ENCODE data around the gene XCL1.

The XCL1 gene

DNA sequence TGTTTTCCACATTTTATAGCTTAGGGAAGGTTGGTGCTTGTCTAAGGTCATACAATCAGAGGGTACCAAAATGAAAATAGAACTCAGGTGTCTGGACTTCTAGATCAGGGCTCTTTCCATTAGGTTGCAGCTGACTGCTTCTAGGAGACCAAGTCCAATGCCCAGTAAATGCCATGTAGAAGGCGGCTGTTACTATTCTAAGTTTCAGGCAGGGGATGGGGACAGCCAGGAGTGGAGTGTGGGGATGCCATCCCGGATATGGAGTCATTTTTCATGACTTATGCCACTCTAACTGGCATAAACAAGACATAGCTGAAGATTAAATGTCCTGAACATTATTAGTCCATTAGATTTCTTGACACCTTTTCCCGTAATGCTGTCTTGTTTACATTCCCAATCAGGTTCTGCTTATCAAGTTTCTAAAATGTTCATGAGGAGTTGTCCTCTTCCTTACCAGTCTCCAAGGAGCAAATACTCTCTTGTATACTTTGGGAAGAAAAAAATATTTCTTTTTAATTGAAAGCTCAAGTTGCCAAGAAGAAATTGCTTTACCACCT lies 31.5 kb downstream of the XCL1 start:
- DNase-seq: no peak

DNA sequence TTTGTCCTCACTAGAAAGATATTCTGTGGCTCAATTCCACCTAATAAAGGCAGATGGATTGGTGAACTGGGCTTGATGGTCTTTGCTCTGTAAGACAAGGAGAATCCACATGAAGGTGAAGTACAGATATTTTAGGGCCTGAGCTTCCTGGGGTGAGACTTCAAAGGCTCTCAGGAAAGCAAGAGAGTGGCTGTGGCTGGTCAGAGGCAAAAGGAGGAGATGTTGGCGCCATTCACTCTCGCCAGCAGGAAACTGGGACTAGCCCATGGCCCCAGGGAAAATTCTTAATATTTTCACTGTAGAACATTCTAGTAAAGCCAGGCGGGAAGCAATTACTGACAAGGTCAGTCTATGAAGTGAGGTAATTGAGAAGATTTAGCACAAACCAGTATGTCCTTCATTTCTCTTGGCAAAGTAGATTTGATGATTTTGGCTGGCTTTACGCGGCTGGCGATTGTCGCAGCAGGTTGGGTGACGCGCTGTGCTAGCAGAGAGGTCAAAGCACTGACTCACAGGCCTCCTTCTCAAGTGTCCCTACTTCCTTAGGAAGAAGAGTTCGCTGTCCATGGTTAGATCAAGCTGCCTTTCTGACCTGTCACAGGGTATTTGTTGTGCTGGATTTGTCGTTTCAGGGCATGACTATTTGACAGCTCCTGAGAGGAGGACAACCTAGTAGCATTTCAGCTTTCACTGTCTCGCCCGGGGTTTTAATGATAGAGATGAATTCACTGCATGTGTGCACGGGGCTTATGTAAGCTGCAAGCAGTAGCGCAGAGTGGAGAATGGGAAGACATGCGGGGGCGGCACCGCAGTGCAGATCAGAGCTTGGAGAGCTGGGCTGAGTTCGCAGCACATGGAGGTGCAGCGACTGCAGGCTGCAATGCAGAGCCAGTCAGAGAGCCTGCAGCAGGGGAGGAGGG lies 32.7 kb downstream of the XCL1 start:
- DNase-seq: no peak

DNA sequence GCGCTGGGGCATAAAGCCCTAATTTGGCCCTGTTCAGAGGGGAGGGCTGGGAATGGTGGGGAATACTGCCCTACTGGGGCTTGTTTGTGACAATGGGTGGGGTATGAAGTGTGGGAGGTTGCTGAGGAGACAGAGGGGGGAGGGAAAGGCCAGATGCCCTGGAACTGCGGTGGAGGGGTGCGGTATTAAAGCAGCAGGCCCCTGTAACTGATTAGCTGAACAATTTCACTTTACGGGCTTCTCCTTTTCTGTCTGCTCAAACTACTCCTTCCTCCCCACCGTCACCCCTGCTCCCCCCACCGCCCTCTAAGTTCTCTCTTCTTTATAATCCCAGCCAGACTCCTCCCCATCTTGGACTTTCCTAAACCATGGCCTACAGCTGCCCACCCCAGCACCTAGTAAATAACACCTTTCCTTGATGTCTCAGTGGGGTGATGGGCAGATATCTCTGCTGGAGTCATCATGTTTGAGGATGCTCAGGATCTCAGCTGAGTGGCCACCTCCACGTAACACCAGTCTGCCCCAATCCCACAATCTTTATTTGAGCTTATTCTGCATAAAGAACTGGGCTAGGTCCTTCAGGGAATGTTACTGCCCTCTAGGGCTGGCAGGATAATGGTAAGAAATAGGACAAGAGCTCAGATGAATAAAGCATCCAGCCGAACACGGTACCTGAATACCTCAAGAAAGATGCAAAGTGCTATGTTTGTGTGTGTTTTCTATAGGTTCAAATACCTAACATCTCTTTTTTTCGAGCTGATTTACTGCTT lies 33.5 kb downstream of the XCL1 start:
- no peak for DNase-seq

DNA sequence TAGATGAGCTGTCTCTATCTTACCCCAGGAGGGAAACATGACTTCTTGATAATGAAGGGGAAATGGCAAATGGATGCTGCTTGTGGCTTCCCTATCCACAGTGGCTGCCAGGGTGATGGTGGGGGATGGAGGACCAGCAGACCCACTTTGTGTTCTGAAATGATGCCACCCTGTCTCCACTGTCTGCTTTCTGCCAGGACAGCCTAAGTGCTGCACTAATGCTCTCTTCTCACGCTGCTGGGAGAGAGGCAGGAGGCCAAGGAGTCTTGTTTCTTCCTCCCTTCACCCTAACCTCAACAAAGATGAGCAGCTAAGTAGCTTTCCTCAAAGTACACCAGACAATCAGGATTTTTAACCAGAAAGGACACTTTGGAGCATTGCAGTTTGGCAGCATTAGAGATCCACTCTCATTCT lies 36.6 kb downstream of the XCL1 start:
- no peak for DNase-seq

DNA sequence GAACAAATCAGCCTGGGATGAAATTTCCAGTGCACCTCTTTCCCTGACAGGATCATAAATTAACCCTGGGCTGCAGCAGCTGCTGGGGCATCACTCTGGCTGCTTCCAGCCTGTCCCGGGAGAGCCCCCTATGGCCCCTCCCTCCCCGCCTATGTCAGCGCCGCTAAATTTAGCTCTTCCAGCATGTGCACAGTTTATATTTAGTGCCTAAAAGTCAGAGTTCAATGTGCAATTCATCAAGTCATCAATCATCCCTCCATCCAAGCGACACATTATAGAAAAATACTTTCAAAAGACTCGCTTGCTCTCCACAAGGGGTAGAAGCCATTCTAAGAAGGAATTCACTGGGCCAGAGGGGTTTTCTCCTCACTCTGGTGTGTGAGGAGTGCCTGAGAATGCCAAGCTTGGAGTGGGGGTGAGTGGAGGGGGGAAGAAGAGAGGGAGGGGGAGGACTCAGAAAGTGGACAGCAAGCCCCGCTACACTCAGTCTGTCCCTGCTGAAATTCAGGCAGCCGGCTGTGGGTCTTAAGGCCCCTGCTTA lies 37.4 kb downstream of the XCL1 start:
- DNase-seq: no peak

DNA sequence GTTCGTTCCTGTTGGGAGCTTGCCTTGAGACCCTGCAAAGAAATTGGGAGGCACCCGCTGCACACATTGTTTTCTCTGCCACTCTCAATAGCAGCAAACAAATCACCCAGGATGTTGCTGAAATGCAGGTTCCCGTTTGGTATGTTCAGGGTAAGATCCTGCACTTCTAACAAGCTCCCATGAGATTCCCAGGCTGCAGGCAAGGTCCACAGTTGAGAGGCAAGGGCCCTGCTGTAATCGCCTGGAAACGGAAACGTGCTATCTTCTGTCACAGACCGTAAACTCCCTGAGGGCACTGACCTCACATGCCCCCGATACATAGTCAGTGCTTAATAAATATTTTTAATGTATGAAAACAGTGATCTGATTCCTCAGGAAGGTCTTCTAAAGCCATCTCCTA lies 37.8 kb downstream of the XCL1 start:
- DNase-seq: no peak

DNA sequence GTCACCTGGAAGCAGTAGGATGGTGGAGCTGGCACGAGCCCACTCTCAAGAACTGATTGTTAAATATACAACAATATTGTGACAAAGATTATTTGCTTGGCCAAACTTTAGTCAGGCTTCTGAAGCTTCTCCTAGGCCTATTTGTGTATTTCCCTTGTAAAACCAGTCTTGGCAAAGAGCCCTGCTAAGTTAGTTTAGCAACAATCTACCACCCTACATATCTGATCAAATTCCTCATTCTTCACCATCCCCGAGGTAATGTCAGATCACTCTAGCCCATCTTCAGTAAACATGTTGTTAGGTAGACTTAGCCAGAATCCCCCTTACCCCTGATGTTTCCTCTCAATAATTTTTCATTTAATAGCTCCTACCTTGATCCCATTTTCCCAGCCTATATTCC lies 39.6 kb downstream of the XCL1 start:
- DNase-seq: no peak

DNA sequence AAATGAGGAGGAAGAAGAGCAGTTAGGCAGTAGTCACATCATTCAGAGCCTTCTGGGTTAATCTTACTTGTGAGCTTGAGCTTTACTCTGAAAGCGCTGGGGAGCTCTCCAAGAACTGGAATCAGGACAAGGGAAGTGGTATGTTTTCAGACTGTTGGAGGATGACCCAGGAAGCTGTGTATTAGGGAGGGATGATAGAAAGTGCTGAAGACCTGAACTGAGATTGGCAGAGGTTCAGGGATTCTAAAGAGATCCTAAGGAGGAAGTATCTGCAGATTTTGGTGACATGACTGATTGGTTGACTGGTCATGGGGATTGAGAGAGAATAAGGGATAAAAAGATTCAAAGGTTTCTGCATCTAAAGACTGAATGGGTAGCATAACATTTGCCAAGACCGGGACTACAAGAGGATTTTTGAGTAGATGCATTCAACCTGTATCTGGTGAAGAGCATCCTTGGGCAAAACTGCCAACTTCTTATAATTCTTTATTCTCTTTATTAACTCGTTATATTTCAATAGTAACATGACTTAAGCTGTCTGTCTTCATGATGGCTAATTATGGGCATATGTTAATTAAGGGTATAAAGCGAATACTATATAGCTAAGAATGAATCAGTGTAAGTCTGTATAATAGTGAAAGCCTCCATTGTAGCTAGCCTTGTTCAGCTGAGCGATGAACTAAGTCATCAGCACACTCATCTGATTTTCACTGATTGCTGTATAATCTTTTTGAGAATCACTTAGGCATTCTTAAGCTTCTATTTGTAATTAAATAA lies 41.8 kb downstream of the XCL1 start:
- no peak for DNase-seq

DNA sequence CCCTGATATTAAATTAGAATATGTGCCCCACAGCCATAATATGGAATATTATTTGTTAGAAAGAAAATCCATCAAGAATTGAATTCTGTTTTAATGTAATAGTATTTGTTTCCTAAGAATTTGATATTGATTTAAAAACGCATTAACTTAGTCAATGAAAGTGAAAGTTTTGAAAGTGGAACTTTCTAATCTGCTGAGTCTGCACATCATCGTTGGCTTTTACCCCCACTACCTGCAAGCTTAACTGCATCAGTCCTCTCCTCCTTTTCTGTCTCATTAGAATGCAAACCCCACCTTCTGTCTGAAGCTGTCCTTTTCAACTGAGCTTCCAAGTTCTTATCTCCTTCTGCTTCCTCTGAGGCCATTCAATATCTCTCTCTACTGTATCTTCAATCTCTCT lies 42.5 kb downstream of the XCL1 start:
- DNase-seq: no peak

DNA sequence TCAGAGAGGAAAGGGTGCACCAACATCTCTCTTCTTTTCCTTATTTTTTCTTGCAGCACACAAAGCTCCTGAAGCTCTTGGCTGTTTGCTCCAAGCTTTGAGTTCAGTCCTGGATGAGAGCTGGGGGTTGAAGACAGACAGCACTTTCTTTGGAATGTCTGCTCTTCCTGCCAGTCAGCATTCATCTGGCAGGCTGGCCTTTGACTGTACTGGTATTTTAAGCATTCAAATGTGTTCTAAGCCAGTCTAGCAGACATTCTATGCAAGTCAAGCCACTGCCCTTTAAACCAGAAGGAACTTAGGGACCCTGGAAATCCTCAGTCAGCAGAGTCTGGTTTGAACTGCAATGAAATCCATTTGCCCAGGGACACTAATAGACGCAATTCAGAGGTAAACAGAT lies 45.0 kb downstream of the XCL1 start:
- DNase-seq: no peak

DNA sequence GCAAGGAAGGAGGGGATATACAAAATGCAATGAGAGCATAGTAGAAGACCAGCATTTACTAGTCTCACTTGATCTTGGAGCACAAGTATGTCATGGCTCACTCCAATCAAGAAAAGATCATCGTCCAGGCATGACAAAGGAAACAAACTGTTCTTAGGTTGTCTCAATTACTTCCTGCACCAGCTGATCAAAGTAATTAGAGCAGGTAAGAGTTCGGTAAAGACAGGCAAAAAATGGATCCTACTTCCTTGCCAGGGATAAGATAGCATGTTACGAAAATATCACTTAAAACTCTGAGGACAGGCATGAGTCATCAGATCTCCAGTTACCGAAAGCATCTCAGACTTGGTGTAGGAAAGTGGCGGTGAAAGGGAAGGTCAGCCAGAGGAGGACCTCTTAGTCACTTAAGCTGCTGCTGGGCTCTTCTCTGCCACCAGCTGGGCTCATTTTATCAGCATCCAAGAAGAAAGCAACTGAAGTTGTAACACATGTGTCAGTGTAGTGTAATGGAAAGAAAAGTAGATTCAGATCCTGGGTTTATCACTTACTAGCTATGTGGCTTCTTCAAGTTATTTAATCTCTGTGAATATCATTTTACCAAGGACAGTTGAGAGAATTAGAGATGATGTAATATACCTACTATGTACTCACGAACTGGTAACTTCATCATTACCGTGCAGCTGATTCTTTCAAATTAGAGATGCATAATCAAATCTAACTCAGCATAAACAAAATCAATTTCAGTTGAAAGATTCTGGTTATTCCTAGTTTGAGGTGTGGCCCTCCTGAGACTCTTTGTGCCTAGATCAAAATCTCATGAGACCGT lies 46.8 kb downstream of the XCL1 start:
- no peak for DNase-seq

DNA sequence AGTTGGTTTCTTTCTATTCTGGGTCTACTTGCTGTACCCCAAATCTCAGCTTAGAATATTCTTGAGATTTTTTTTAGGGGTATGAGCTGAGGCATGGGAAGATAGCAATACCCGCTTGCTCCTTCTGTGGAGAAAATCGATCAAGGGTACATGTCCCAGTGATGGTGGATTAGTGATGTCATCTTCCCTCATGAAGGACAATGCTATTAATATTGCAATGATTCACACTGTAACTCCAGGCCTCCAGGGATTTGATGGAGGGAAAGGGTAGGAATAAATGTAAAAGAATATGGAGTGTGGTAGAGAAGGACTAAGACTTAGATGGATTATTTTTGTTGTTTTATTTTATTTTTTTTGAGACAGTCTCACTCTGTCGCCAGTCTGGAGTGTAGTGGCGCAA lies 47.4 kb downstream of the XCL1 start:
- DNase-seq: no peak

DNA sequence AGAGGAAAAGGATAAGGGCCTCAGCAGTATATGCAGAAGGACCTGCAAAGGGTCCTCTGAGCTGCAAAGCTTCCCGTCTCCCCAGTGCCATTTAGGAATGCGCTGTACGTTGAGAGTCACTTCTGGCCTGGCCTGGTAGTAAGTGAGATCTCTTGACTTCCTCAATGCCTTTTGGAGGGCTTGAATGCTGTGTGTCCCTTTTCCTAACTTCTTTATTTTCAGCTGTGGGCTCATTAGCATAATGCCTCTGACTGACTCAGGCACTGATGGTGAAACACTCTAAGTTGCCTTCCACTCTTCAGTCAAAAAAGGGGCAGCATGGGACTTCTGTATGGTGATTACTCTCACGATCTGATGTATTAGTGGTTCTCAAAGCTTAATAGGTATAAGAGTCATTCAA lies 49.9 kb downstream of the XCL1 start:
- DNase-seq: no peak

DNA sequence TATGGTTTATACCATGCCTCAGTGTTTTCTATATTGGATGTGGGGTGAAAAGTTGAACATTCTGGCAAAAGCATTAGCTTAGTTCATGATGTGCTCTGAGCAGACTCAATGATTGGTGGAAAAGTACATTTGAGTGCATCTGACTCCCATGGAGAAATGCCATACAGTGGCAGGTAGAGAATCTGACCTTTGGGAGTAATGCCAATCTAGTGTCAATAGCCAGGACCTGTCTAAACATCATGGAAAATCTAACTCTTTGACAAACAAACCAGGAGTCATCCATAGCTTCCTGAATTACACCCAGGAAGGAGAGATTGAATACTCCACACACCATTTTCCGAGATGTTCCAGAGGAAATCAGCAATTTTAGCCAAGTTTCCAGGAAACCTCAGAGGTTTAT lies 51.0 kb downstream of the XCL1 start:
- no peak for DNase-seq

DNA sequence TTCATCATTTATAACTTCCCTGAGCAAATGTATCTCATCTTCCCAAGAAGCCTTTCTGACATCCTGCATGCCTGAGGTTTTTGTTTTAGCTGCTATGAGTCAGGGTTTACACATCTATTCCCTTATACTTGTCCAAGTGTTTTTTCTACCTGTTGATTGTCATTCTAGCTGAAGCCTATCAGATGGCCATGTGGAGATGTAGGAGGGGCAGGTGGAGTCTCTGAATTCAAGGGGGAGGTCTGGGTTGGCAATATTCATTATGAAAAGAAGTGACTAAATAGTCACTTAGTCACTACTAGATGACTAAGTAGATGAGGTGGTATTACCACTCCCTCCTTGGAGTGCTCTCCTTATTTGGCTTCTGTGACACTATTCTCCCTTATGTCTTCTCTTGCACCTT lies 52.4 kb downstream of the XCL1 start:
- DNase-seq: no peak

DNA sequence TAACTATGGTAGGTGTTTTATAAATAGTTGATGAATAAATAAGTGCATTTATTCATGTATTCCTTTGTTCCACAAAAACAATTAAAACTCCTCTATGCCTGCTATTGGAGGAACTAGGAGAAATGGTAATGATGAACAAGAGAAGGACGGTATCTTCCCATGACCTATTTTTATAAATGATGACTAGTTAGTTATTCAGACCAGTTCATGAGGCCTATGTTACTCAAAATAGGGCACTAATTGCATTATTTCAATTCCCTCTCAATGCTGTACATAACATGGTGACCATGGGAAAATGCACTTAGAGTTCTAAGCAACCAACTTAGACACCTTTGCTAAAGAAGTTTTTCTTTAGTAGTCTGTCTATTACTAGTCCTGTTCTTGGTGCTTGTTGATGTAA lies 53.1 kb downstream of the XCL1 start:
- DNase-seq: no peak
